HG02610 (cell line): ENCODE measurements around the gene POLN.

Experiments used
- ATAC-seq: cut with Tn5 transposase; IDR thresholded peaks from one replicate; pipeline ENCODE4 v1.9.1; 2021; ENCODE audit warnings: mild to moderate bottlenecking, moderate library complexity; ENCODE audit not compliant: unreplicated experiment

Gene POLN

DNA sequence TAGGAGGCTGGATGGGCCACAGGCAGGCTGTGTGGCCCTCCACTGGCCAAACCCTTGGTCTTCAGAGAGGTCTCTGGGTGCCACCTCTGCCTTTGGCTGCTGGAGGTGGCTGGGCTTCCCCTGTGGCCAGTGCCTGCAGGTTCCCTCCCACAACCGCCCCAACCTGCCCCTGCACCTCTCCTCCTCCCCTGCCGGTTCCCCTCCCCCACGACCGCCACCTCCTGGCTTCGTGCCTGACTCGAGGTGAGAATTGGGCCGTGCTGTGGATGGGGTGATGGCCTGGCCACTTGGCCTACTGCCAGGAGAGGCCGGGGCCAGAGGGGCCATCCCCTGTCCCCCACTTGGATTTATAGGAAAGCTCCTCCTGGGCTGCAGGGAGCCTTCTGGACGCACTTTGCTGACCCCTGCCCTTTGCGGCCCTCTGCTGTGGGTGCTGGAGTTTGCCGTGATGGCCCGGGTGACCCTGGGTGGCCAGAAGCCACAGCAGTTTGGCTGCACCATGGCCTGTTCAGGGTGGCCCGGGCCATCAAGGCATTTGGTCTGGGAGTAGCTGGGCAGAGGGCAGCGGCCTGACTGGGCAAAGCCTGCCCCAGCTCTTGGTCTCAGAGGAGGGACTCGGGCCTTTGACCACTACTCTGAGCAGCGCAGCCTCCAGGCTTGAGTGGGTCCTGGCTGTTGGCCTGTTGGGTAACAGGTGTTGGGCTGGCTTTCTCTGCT is 179.0 kb downstream of the POLN start:
- ATAC-seq: no peak

GRCh38 chr4:2062168-2062807 is 179.6 kb downstream of the POLN start:
- ATAC-seq: no peak

- ATAC-seq: no peak
Measured at GRCh38 chr4:2061186-2062131, 180.5 kb downstream of the POLN start.

DNA sequence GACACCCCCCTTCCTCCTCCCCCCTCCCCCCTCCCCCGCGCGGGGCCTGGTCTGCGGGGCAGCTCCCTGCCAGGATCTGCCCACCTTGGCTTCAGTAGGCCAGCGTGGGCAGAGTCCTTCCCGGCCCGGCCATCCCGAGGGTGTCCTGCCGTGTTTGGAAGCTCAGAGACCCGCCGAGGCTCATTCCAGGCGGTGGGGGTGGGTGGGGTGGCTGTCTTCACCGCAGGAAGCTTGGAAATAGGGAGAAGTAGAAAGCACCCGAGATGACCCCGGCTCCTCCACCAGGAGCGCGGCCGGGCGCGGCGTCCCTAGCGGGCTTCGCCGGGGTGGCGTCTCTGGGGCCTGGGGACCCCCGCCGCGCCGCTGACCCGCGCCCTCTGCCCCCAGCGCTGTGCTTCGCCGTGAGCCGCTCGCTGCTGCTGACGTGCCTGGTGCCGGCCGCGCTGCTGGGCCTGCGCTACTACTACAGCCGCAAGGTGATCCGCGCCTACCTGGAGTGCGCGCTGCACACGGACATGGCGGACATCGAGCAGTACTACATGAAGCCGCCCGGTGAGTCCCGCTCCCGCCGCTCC is 181.2 kb downstream of the POLN start:
- no peak for ATAC-seq

DNA sequence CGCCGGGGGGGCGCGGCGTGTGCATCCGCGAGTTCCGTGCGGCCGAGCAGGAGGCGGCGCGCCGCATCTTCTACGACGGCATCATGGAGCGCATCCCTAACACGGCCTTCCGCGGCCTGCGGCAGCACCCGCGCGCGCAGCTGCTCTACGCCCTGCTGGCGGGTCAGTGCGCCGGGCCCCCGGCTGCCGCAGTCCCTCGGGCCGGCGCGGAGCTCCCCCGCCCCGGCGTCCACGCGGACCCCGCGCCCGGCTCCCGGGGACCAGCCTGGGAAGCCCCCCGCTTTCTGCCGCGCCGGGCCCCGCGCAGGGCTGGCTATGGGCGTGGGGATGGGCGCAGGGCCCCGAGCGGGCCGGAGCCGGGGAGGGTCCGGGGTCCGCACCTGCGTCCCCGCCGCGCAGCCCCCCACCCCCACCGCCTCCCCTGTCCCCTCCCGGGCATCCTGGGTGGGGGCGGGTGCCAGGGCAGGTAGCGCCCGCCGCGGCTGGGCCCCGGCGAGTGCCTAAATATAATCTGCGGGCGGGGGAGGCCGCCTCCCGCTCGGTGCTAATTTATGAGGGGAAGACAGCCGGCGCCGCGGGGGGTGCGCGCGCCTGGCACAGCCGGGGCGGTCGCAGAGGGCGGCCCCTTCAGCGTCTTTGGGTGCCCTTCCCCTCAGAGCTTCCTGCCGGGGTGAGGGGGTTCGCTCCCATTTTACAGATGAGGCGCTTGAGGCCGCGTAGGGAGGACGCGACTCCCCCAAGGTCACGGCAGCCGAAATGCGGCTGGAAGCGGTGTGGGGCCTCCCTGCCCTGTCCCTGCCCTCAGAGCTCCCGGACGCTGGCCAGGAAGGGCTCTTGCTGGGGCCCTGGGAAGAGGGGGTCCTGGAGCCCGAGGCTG is 182.0 kb downstream of the POLN start:
- ATAC-seq: no peak

DNA sequence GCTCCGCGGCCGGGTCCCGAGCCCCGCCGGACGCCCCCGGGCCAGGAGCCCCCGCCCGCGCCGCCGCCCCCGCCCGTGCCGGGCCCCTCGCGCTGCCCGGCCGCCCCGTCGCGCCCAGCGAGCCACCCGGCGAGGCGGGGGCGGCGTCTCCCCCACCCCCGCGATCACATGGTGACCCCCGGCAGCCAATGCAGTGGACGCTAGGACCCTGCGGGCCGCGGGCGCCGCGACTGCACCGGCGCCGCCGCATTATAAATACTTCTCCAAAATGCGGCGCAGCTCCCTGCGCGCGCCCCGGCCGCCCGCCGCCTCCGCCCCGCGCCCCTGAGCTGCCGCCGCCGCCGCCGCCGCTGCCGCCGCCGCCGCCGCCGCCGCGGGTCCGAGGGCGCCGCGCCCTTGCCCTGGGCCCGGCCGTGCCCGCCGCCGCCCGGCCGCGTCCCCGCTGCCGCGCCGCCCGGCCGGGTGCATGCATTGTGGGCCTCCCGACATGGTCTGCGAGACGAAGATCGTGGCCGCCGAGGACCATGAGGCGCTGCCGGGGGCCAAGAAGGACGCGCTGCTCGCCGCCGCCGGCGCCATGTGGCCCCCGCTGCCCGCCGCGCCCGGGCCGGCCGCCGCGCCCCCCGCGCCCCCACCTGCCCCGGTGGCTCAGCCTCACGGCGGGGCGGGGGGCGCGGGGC is 182.7 kb downstream of the POLN start, which contains the start of gene NAT8L:
NAT8L (plus strand) TSS at position 282 of the 680 bp plus-strand sequence; CDS start at position 467, 185 bp downstream.
- no peak for ATAC-seq

GRCh38 chr4:2058264-2059045 is 183.5 kb downstream of the POLN start:
- ATAC-seq: no peak

DNA sequence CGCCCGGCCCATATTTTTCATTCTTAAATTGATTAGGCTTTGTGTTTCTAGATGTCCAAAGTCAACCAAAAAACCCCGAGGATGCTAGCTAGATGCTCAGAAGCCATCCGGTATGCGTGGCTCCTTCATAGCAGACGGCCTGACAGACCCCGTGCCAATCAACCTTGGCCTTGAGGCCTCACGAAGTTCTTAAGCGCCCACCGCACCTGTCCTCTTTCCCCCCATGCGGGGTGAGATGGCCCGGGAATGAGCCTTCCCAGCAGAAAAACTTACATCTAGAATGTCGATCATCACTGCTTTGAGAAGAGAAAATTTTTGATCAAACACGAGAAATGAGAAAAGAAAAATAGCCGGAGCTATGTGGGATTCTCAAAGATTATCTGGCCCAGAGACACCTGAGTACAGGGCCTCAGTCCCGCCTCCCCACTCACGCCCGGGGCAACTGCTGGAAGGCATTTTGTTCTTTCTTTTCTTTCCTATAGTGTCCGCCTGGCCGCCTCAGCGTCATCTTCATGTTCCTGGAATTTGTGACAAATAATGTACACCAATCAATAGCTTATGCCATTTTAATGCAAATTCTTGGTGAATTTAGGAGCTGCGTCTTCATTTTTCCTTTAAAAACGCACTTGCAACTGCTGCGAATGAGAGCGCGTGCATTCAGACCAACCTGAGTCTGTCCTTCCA is 184.4 kb downstream of the POLN start:
- ATAC-seq: no peak

GRCh38 chr4:2054217-2054616 is 187.7 kb downstream of the POLN start:
- ATAC-seq: no peak

DNA sequence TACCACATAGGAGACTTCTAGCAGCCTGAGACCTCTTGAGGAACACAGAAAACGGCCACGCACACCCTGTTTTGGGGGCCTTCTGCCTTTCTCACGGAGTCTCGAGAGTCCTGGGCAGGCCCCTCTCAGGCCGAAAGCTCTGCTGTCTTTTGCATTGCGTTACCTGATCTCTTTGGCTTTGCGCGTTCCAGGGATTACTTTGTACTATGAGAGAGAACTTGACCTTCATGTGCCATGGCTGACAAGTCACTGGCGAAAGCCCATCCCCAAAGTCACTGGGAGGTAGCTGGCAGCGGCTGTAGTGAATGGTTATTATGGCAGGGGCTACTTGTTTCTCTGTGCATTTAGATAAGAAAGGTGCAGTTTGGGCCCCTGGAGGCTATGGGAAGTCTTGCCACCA is 190.8 kb downstream of the POLN start:
- no peak for ATAC-seq

- no peak for ATAC-seq
Measured at GRCh38 chr4:2049811-2050210, 192.1 kb downstream of the POLN start.

DNA sequence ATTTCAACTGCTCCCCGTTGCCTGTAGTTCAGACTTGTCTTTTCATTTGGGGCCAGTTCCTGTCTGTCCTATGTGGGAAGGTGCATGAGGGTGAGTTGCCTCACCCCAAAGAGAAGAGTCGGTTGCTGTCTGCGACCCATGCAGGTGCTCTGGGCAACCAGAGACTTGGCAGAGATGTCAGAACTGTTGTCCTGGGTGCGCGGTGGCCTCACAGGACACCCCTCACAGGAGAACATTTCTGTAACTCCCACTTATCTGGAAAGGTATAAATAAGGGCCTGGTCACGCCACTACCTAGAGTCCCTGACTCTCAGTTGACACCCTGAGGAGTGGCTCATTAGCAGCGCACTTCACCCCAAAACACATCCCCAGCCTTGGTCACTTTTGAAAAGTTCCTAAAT is 192.5 kb downstream of the POLN start:
- no peak for ATAC-seq

- no peak for ATAC-seq
Measured at GRCh38 chr4:2048831-2049230, 193.1 kb downstream of the POLN start.

GRCh38 chr4:2047781-2048581 is 193.9 kb downstream of the POLN start:
- ATAC-seq: no peak

DNA sequence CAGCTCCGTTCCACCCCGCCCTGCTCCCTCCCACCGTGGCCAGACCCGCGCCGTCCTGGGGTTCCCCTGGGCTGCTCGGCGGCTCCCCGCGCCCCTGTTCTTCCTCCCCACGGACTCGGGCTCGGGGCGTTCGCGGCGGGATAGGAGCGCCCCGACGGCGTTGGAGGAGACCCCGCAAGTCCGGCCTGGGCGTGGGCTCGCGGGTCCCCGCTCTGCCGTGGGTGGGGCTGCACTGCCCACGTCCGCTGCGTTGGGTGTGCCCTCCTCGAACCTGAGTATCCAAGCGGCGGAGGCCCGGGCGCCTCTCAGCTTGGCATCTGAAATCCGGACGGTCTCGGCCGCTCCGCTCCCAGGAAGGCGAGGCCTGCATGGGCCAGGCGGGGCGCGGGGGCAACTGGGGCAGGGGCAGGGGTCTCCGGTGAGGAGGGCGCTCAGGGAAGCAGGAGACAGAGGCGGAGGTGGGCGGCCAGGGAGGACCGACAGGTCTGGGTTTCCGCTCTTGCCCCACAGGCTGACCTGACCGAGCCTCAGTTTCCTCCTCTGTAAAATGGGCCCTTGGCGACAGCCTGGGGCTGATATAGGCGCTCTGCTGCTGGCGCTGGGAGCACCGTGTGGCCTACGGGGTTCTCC is 194.8 kb downstream of the POLN start:
- ATAC-seq: no peak

GRCh38 chr4:2046031-2046961 is 195.6 kb downstream of the POLN start:
- no peak for ATAC-seq
